RPMI8226 (cell line): Measurements from ENCODE around the gene SPCS2.
"Not testable (repeated sequence)": the region's sequence is repeated elsewhere in the genome, so short reads cannot be mapped to it uniquely, and the experiment has no call there.

ENCODE experiments used
- DNase-seq: peaks from one replicate; pipeline ENCODE4 v3.0.0-alpha.2; 2015

SPCS2 gene

GRCh38 chr11:74950374-74950969, 1.4 kb downstream of the SPCS2 start:
- DNase-seq: no peak

DNA sequence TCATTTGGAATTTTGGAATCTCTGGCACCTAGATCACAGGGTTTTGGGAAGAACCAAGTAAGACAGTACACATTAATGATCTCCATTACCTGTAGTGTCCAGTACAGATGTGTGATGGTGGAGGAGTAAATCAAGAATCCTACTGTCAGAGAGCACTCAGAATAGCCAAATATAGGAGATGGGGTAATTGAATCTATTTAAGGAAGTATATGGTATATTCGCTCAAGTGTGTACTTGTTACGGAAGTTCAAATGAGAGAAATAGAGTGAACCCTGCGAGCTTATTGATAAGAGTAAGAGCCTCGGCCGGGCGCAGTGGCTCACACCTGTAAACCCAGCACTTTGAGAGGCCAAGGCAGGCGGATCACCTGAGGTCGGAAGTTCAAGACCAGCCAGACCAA, 2.2 kb downstream of the SPCS2 start:
- DNase-seq: no peak

GRCh38 chr11:74952752-74953151, 3.7 kb downstream of the SPCS2 start:
- DNase-seq: no peak

DNA sequence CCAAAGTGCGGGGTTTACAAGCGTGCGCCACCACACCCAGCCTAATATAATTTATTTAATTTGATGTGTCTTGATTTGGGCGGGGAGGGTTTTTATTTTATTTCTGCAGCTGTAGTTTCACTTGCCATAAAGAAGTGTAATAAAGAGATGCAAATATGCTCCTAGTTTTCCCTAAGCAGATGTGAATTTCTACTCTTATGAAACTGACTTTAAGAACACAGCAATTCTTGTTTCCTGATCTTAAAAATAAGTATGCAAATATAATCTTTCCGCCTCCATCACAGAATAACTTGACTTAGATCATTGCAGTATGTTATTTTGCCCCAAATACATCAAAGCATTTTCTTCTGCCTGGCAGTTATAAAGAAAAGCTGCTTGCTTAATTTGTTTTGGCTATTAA, 4.4 kb downstream of the SPCS2 start:
- DNase-seq: no peak

DNA sequence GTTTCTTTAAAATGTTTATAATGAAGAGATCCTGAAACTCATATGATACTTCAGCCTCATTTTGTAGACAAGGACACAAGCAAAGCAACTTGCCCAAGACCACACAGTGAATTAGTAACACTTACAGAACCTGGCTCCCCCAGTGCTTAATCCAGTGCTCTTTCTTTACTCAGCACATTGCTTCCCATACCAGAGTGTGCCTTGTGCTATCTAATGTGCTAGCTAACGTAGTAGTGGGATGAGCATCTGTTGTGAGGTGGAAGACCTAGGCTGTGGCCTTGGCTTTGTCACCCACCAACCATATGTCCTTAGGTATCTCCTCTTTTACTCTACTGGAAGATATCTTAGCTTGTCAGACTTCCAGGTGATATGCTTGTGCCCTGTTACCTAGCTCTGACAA, 5.1 kb downstream of the SPCS2 start:
- DNase-seq: no peak

GRCh38 chr11:74956397-74957015, 7.4 kb downstream of the SPCS2 start:
- DNase-seq: no peak

GRCh38 chr11:74957937-74958629, 9.0 kb downstream of the SPCS2 start:
- DNase-seq: no peak

GRCh38 chr11:74960128-74960527, 11.1 kb downstream of the SPCS2 start:
- not testable (repeated sequence) for DNase-seq

GRCh38 chr11:74966651-74967050, 17.6 kb downstream of the SPCS2 start:
- no peak for DNase-seq

DNA sequence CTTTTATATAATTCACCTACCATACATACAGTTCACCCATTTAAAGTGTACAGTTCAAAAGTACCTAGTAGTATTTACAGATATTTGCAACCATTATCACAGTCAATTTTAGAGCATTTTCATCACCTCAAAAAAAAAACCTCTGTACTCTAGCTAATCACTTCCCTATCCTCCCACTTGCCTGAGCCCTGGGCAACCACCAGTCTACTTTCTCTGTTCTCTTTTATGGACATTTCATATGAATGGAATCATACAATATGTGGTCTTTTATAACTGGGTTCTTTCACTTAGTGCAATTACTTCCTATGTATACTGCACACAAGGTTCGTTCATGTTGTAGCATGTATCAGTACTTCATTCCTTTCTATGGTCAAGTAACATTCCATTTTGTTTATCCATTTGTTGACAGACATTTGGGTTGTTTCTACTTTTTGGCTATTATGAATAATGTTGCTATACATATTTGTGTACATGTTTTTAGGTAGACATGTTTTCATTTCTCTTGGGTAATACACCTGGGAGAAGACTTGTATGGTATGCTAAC, 21.9 kb downstream of the SPCS2 start:
- no peak for DNase-seq

GRCh38 chr11:74971424-74971823, 22.4 kb downstream of the SPCS2 start:
- DNase-seq: no peak

GRCh38 chr11:74978041-74978440, 29.0 kb downstream of the SPCS2 start:
- DNase-seq: no peak

DNA sequence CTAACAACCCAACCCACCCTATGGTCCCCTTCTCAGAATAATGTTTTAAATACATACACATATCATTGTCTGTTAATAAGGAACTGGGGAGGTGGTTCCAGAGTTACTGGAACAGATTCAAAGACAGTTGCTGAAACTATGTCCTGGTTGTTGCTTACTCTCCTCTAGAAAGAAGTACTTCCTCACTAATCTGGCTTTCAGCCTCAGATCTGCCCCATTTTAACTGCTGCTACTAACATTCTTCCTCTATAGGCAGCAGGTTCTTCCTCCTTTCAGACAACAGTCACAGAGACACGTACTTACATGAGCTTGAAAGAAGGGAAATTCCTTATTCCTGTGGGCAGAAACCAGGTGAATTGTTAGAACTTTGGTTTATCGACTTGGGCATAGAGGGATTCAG, 31.6 kb downstream of the SPCS2 start:
- DNase-seq: no peak

DNA sequence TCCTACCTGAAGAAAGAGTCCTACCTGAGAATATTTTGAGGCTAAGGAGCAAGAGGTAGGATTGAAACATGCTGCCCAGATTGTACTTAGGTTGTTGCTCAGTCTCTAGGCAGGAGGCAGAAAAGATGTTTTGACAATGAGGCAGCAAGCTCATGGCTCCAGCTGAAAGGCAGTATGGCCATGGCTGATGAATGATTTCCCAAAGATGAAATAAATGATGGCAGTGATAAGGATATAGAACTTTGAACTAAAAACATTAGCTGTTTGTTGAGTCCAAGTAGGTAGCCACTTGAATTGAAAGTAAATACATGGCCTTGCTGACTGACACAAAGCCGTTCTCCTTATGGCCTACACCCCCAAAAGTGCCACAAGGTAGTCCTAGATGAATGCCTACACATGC, 32.8 kb downstream of the SPCS2 start:
- DNase-seq: no peak

DNA sequence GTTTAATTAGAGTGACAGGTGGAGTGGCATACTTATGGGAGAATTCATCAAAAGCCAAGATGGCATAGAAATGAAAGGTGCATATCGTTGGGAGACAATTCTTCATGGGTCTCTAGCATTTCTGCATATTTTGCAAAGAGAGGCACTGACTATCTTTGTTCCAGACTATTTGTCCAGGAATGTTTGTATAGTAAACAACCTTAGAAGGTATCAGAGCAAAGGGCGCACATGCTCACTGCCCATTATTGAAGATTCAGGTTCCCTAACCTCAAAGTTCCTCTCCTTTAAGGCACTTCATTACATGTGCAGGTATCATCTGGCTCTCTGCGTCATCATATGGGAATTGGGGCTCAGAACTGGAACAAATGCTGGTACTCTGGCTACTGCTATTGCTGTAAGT, 35.0 kb downstream of the SPCS2 start:
- DNase-seq: no peak

DNA sequence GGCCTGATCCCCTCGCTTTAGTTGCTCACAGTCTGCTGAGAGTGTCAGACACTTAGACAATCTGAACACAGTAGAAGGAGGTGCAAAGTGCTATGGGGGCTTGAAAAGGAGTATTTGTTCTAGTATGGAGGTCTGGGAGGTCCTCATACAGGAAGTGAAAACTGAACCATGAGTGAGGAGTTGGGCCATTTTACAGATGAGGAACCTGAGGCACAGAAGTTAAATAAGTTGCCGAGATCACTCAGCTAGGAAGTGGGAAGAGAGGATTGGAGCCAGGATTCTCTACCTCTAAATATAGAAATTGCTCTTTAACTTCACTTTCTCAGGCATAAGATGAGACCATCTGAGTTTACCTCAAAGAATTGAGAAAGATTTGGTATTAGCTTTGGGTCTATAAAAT, 35.7 kb downstream of the SPCS2 start:
- DNase-seq: no peak

GRCh38 chr11:74988541-74989259, 39.6 kb downstream of the SPCS2 start, which contains the start of gene NEU3:
NEU3 (plus strand) TSS chr11:74988933; CDS start chr11:74989061, 128 bp downstream.
- peak; percentile 92 for DNase-seq

- DNase-seq: peak; percentile 56
Observed at GRCh38 chr11:74989260-74989638, 40.2 kb downstream of the SPCS2 start.

GRCh38 chr11:74990150-74990549, 41.1 kb downstream of the SPCS2 start:
- not testable (repeated sequence) for DNase-seq

DNA sequence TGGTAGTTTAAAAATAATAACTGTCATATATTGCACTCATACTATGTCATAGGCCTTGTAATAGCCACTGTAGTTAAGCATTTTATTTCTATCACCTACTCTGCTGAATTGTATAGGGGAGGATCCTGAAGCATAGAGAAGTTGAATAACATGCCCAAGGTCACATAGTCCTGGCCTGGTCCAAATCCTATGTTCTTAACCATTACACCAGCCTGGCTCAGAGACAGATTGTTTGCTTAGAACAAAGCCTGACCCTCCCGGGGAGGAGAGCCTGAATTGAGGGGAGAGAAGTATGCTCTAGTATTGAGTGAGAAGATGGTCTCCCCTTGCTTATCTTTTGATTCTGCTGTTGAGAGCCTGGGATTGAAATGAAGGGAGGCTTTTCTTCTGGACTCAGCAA, 41.9 kb downstream of the SPCS2 start:
- DNase-seq: no peak

DNA sequence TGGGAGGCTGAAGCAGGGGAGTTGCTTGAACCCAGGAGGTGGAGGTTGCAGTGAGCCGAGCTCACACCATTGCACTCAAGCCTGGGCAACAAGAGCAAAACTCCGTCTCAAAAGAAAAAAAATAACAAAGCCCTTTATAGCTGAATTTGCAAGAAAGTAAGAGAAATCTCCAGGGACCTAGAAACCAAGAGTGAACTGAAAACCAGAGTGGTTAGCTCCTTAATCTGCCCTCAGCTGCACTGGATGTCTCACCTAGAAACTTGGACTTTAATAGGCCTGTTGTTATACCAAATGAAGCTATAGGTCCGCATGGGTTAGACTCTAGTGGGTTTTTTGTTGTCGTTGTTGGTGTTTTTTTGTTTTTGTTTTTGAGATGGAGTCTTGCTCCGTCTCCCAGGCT, 43.8 kb downstream of the SPCS2 start:
- DNase-seq: no peak

- DNase-seq: no peak
Observed at GRCh38 chr11:75000975-75001354, 51.9 kb downstream of the SPCS2 start.

DNA sequence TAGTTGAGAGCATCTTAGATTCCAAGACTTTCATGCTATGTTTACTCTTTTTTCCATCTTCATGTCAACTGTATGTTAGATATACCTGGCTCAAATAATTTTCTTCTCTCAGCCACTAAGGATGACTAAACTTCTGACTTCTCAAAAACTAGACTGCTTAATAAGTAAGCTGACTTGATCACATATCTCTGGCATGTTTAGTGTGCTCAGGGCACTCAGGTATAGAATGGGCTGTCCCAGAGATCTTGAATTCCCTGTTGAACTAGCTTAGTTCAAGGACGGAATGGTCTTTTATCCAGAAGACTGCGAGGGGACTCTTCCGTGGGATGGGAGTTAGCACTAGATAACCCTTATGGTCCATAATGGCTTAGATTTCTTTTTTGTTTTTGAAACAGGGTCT, 52.6 kb downstream of the SPCS2 start:
- DNase-seq: no peak

GRCh38 chr11:75002516-75002915, 53.5 kb downstream of the SPCS2 start:
- DNase-seq: no peak
